H1 (cell line): ENCODE measurements around the gene FRMD4A. TPM values are rescaled to one million over a fixed set of nuclear protein-coding genes. Genes with fewer than 3 reads are reported as not detected.

Experiments used
- SIN3A ChIP-seq, 2 experiments: IDR thresholded peaks in 1 of 2; conservative IDR thresholded peaks in 1 of 2; 2 replicates each; pipeline ENCODE4 v1.6.1; 2011 to 2012; ENCODE audit warnings: low read length in 2 of 2, improper control_type of control experiment in 1 of 2, low read depth in 1 of 2, mild to moderate bottlenecking in 1 of 2
- polyA plus RNA-seq, 7 experiments: library from polyadenylated mRNA; depleted of rRNA in 3 of 7; stranded (reverse) in 5 of 7; unstranded in 2 of 7; fragments of >200 nt in 5 of 7; fragments of 200-250 nt in 2 of 7; gene quantifications; 1 replicate in 5 of 7; 2 replicates in 1 of 7; 4 replicates in 1 of 7; pipeline versions ENCODE4 v1.2.1 to v1.2.3, GENCODE V29; 2011 to 2013; ENCODE audit warnings: missing spikeins in 2 of 7, mixed read lengths in 2 of 7
- total RNA-seq: library from RNA; stranded (reverse); fragmentation: NEBNext Ultra II Directional; extraction: Animal tissue kit (Norgen Biotek cat#: 25700); gene quantifications from 2 replicates; pipeline ENCODE4 v1.2.1, GENCODE V29; 2021

FRMD4A gene
- total and polyA plus RNA-seq, 2 of the 8 experiments (the other 6 are each of a cell fraction or from before 2014, with no cell fraction given): 38.6 to 39.6 TPM

- TF ChIP-seq SIN3A (conservative IDR thresholded peaks at IDR 0.05 in 1 of 2, IDR thresholded peaks at IDR 0.05 in 1 of 2; ENCODE audit: low read depth in 1 of 2, low read length in 2 of 2): no peak
These were observed 9.5 kb upstream of the FRMD4A start (continued) for GRCh38 chr10:14340051-14340744.
